Activated naive CD4-positive, alpha-beta T cell treated with anti-CD3 and anti-CD28 coated beads for 36 hours (primary cell): ENCODE measurements around the gene PRSS58. TPM values are rescaled to one million over a fixed set of nuclear protein-coding genes. Genes with fewer than 3 reads are reported as not detected.

Experiments
- CTCF ChIA-PET: fragments of 350-600 bp; sonication (Branson Sonifier 250); formaldehyde crosslinking; loops from one replicate; lab custom pipeline; 2021; ENCODE audit warnings: antibody characterized with exemption; lab: Charles Lee
- DNase-seq: peaks from one replicate; pipeline ENCODE4 v3.0.0-alpha.2; 2020
- H3K27ac Mint-ChIP-seq: one replicate; pipeline ENCODE4 v1.8.0; 2021; ENCODE audit warnings: mild to moderate bottlenecking, mixed read lengths
- H3K27me3 Mint-ChIP-seq: one replicate; pipeline ENCODE4 v1.8.0; 2021; ENCODE audit warnings: low read depth, mixed read lengths
- H3K36me3 Mint-ChIP-seq: one replicate; pipeline ENCODE4 v1.8.0; 2021; ENCODE audit warnings: low read depth, mixed read lengths
- H3K4me1 Mint-ChIP-seq: one replicate; pipeline ENCODE4 v1.8.0; 2021; ENCODE audit warnings: low read depth, mixed read lengths
- H3K4me3 Mint-ChIP-seq: one replicate; pipeline ENCODE4 v1.8.0; 2021; ENCODE audit warnings: mild to moderate bottlenecking, moderate library complexity, mixed read lengths
- H3K9me3 Mint-ChIP-seq: one replicate; pipeline ENCODE4 v1.8.0; 2021; ENCODE audit warnings: mixed read lengths
- intact Hi-C: fragments of 100-400 bp; cut with micrococcal nuclease; formaldehyde crosslinking; loops from one replicate; pipeline ENCODE4 v1.15.1; 2023
- total RNA-seq, 2 experiments: library from RNA; stranded (reverse); gene quantifications; one replicate each; pipeline ENCODE4 v1.2.3, GENCODE V29; 2021

The PRSS58 gene
- total RNA-seq, 2 experiments from 2014 or later = not detected

- H3K27ac Mint-ChIP-seq = no peak overlapping the region
- no peaks in the 10 kb centered on the region for H3K4me1 Mint-ChIP-seq
- no peak overlapping the region for H3K4me3 Mint-ChIP-seq
- peaks cover 48% of the 10 kb centered on the region for H3K27me3 Mint-ChIP-seq
- H3K9me3 Mint-ChIP-seq = peaks cover 12% of the 10 kb centered on the region
- H3K36me3 Mint-ChIP-seq = peaks cover 3% of the 10 kb centered on the region
- intact Hi-C loops = no loop called here
- CTCF ChIA-PET = no interaction called here
- no peak for DNase-seq
Measured at GRCh38 chr7:142275028-142275427, 17.2 kb upstream of the PRSS58 start.

DNA sequence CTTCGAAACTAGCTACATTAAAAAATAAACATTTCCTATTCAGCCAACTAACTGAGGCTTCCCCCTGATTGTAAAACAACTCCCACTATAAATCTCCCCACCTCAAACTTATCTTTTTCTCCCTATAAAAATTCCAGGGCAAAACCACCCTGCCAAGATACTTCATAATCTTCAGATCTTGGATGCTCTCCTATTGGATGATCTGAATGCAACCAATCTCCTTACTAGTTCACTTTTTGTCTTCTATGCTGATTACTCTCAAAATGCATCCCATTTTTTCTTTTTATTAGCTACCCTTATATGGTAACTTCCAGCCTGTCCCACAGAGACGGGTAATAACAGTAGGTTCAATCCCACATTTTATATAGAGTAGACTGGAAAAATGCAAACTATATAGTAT lies 15.0 kb upstream of the PRSS58 start:
- H3K27ac Mint-ChIP-seq = no peak overlapping the region
- H3K4me3 Mint-ChIP-seq = no peak overlapping the region
- intact Hi-C loops = no loop called here
- DNase-seq = no peak
- H3K36me3 Mint-ChIP-seq = peaks cover 3% of the 10 kb centered on the region
- H3K9me3 Mint-ChIP-seq = peaks cover 12% of the 10 kb centered on the region
- CTCF ChIA-PET = interaction anchor here (1.7 kb wide), 1 partner anchor 30 kb away, joined by 6 read pairs; no protein-coding TSS in a partner anchor
- H3K4me1 Mint-ChIP-seq = no peaks in the 10 kb centered on the region
- H3K27me3 Mint-ChIP-seq = peaks cover 35% of the 10 kb centered on the region

DNA sequence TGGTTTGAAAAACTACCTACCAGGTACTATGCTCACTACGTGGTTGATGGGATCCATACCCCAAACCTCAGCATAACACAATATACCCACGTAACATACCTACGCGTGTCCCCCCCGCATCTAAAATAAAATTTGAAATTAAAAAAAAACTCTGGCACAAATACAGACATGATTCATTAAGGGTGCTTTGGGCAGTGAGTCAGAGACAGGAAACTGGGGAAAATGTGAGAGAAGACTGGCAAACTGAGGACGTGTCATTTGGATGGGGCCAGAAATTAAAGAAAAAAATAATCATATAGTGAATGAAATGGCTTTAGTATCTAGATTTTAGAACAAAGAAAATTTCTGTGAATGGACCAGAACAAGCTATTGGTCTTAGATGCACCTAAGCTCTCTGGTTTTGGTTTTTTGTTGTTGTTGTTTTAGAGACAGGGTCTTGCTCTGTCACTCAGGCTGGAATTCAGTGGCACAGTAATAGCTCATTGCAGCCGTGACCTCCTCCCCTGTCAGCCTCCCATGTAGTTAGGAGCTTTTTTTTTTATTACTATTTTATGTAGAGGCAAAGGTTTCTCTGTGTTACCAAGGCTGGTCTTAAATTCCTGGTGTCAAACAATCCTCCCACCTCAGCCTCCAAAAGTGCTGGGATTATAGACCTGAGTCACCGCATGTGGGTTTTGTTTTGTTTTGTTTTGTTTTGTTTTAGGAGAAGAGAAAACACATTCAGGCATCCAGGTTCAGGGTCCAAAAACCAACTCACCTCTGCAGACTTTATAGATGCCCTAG lies 5.9 kb upstream of the PRSS58 start:
- CTCF ChIA-PET = interaction anchor here (0.7 kb wide), 1 partner anchor 22 kb away, joined by 3 read pairs; no protein-coding TSS in a partner anchor
- H3K27ac Mint-ChIP-seq = no peak overlapping the region
- peaks cover 2% of the 10 kb centered on the region for H3K27me3 Mint-ChIP-seq
- intact Hi-C loops = no loop called here
- no peak overlapping the region for H3K4me3 Mint-ChIP-seq
- H3K36me3 Mint-ChIP-seq = no peaks in the 10 kb centered on the region
- no peak for DNase-seq
- no peaks in the 10 kb centered on the region for H3K4me1 Mint-ChIP-seq
- H3K9me3 Mint-ChIP-seq = no peaks in the 10 kb centered on the region

DNA sequence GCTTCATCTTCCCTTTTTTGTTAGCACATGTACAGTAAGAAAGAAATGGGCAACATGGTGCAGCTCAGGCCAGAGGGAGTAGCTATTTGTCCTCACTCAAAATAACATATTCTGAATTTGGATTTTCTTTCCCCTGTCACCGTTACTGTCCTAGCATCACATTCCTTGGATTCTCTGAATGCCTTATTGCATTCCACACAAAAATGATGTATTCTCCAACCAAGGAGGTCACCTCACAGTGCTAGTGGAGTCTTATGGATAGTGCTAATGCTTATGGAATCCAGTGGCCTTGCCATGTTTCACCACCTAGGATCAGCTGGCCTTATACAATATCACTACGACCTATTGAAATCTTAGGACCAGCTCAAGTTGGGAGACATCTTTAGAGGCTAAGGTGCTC lies 7.2 kb downstream of the PRSS58 start:
- Mint-ChIP-seq H3K9me3 (no peaks in the 10 kb centered on the region), H3K4me1 (no peaks in the 10 kb centered on the region), H3K27ac (no peak overlapping the region), H3K4me3 (no peak overlapping the region), H3K27me3 (peaks cover 2% of the 10 kb centered on the region), H3K36me3 (no peaks in the 10 kb centered on the region)
- intact Hi-C loops = no loop called here
- CTCF ChIA-PET = interaction anchor here (0.7 to 1.0 kb wide), 2 partner anchors 76 to 275 kb away, joined by 3 read pairs; no protein-coding TSS in a partner anchor
- DNase-seq = no peak

- CTCF ChIA-PET = no interaction called here
- H3K9me3 Mint-ChIP-seq = no peaks in the 10 kb centered on the region
- no peak overlapping the region for H3K27ac Mint-ChIP-seq
- intact Hi-C loops = no loop called here
- no peak for DNase-seq
- no peaks in the 10 kb centered on the region for H3K36me3 Mint-ChIP-seq
- H3K27me3 Mint-ChIP-seq = peaks cover 2% of the 10 kb centered on the region
- no peaks in the 10 kb centered on the region for H3K4me1 Mint-ChIP-seq
- no peak overlapping the region for H3K4me3 Mint-ChIP-seq
Measured at GRCh38 chr7:142249918-142250317, 7.9 kb downstream of the PRSS58 start.

DNA sequence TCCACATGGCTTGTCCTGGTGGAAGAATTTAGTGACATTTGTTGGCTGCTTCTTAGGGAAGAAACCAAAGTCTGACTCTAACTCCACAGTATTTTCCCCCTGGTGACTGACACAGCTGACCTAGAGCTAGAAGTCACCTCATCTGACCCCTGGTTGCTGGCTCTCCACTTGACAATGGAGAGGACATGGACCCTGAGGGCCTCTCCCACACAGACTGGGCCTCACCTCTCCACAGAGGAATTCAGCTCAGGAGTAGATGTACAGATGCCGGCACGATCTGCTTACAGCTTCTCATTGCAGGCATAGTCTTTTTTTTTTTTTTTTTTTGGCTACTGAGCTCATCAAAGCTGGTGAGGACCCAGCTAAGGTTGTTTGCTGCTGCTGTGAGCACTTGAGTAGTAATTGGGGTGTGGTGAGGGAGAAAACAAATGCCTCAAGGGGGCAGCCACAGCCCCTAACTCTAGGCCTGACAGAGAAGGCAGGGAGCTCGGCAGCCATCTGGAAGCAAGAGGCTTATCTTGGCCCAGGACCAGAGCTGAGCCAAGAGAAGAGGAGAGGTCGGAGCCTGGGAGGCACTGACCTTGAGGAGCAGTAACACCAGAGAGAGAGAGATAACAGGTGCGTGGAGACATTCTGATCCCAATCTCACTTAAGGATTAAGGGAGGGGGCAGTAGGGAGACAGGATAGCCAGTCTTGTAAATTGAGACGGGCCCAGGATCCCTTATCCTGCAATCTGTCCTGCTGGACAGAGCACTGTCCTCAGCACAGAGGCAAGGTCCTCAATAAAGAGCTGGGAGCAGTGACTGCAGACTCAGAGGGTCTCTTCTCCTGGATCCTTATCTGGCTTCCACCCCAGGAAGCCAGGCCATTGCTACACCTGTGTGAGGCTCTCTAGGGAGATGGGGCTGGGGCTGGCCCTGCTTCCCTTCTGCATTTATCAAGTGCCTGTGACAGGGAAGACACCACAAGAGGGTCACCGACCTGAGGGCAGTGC lies 9.4 kb downstream of the PRSS58 start:
- Mint-ChIP-seq H3K4me1 (no peaks in the 10 kb centered on the region), H3K27me3 (peaks cover 2% of the 10 kb centered on the region), H3K9me3 (no peaks in the 10 kb centered on the region), H3K4me3 (no peak overlapping the region), H3K36me3 (no peaks in the 10 kb centered on the region), H3K27ac (no peak overlapping the region)
- no peak for DNase-seq
- intact Hi-C loops = no loop called here
- CTCF ChIA-PET = no interaction called here

DNA sequence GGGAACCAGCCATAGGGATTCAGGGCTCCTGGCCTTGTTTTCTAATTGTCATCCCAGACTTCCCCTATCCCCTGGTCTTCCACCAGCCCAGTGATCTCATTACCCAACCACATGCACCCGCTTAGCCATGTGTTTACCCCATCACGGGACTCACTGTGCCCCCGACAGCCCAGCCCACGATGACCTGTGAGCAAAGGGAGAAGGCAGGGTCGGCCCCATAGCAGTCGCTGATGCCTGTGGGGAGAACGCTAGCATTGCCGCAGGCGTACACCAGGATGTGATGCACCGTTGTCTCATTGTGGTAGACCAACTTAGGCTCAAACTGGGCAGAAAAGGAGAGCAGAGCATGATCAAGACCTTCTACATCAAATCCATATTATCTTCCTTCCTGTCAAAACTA lies 14.0 kb downstream of the PRSS58 start:
- Mint-ChIP-seq H3K4me3 (no peak overlapping the region), H3K4me1 (no peaks in the 10 kb centered on the region), H3K36me3 (no peaks in the 10 kb centered on the region), H3K27me3 (peaks cover 4% of the 10 kb centered on the region), H3K9me3 (no peaks in the 10 kb centered on the region), H3K27ac (no peak overlapping the region)
- CTCF ChIA-PET = no interaction called here
- intact Hi-C loops = no loop called here
- DNase-seq = no peak

- intact Hi-C loops = no loop called here
- H3K36me3 Mint-ChIP-seq = no peaks in the 10 kb centered on the region
- CTCF ChIA-PET = no interaction called here
- H3K4me3 Mint-ChIP-seq = no peak overlapping the region
- peaks cover under 1% of the 10 kb centered on the region for H3K9me3 Mint-ChIP-seq
- DNase-seq = no peak
- no peak overlapping the region for H3K27ac Mint-ChIP-seq
- no peaks in the 10 kb centered on the region for H3K4me1 Mint-ChIP-seq
- H3K27me3 Mint-ChIP-seq = peaks cover 7% of the 10 kb centered on the region
Measured at GRCh38 chr7:142240546-142240945, 17.3 kb downstream of the PRSS58 start.

GRCh38 chr7:142231716-142232115 lies 26.1 kb downstream of the PRSS58 start:
- Mint-ChIP-seq H3K27ac (no peak overlapping the region), H3K36me3 (no peaks in the 10 kb centered on the region), H3K9me3 (peaks cover 2% of the 10 kb centered on the region), H3K4me1 (no peaks in the 10 kb centered on the region), H3K4me3 (no peak overlapping the region), H3K27me3 (peaks cover 15% of the 10 kb centered on the region)
- no peak for DNase-seq
- intact Hi-C loops = no loop called here
- CTCF ChIA-PET = no interaction called here

DNA sequence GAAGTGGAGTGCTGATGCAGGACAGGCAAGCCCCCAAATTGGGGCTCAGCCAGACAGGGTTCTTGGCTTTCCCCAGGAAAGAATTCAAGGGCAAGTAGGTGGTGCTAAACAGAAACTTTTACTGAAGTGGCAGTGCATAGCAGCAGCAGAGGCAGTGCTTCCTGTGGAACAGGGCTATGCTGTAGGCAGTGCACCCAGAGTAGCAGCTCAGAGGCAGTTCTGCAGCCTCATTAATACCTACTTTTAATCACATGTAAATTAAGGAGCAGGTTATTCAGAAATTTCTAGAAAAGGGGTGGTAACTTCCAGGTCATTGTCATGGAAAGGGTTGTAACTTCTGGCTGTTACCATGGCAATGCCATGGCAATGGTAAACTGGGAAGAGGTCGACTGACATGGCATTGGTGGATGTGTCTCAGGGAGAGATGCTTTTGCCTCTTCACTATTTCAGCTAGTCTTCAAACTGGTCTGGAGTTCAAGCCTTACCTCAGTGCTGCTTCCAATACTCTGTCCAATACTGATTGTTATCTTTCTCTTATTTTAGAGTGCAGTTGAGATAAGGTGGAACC lies 29.2 kb downstream of the PRSS58 start:
- no peak for DNase-seq
- intact Hi-C loops = no loop called here
- H3K4me1 Mint-ChIP-seq = no peaks in the 10 kb centered on the region
- H3K27me3 Mint-ChIP-seq = peaks cover 20% of the 10 kb centered on the region
- H3K4me3 Mint-ChIP-seq = no peak overlapping the region
- no peak overlapping the region for H3K27ac Mint-ChIP-seq
- no peaks in the 10 kb centered on the region for H3K36me3 Mint-ChIP-seq
- CTCF ChIA-PET = no interaction called here
- H3K9me3 Mint-ChIP-seq = no peaks in the 10 kb centered on the region
